GM20431 (cell line): Measurements from ENCODE around the gene DBF4.
"Not testable (repeated sequence)": the region's sequence is repeated elsewhere in the genome, so short reads cannot be mapped to it uniquely, and the experiment has no call there.

Experiments used
- in situ Hi-C: fragments of 300-500 bp; cut with MseI, MboI; formaldehyde crosslinking; loops from one replicate; pipeline ENCODE4 v1.15.0; 2020; ENCODE audit warnings: low sequenced_read_pairs; ENCODE audit not compliant: unreplicated experiment

DBF4 gene

GRCh38 chr7:87944547-87944946, 68.3 kb downstream of the DBF4 start:
- in situ Hi-C loops: no loop called here

- in situ Hi-C loops: not testable (repeated sequence)
These were observed 69.6 kb downstream of the DBF4 start for GRCh38 chr7:87945926-87946325.

- in situ Hi-C loops: no loop called here
These were observed 72.1 kb downstream of the DBF4 start for GRCh38 chr7:87948371-87948770.
